Mucosa of gallbladder (tissue), 1 donor: ENCODE data around the gene PDSS2. TPM values are rescaled to one million over a fixed set of nuclear protein-coding genes. Genes with fewer than 3 reads are reported as not detected.
"Not testable (repeated sequence)": the region's sequence is repeated elsewhere in the genome, so short reads cannot be mapped to it uniquely, and the experiment has no call there.

Experiments
- DNase-seq: peaks from one replicate; pipeline ENCODE4 v3.0.0-alpha.2; 2020; ENCODE audit warnings: low spot score
- total RNA-seq: library from RNA; stranded (reverse); gene quantifications from one replicate; pipeline ENCODE4 v1.2.1, GENCODE V29; 2021
- donor health status: DM: no; HTN: no; CAD: no.

Gene PDSS2, protein sequence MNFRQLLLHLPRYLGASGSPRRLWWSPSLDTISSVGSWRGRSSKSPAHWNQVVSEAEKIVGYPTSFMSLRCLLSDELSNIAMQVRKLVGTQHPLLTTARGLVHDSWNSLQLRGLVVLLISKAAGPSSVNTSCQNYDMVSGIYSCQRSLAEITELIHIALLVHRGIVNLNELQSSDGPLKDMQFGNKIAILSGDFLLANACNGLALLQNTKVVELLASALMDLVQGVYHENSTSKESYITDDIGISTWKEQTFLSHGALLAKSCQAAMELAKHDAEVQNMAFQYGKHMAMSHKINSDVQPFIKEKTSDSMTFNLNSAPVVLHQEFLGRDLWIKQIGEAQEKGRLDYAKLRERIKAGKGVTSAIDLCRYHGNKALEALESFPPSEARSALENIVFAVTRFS
- total RNA-seq = 17.7 TPM

DNA sequence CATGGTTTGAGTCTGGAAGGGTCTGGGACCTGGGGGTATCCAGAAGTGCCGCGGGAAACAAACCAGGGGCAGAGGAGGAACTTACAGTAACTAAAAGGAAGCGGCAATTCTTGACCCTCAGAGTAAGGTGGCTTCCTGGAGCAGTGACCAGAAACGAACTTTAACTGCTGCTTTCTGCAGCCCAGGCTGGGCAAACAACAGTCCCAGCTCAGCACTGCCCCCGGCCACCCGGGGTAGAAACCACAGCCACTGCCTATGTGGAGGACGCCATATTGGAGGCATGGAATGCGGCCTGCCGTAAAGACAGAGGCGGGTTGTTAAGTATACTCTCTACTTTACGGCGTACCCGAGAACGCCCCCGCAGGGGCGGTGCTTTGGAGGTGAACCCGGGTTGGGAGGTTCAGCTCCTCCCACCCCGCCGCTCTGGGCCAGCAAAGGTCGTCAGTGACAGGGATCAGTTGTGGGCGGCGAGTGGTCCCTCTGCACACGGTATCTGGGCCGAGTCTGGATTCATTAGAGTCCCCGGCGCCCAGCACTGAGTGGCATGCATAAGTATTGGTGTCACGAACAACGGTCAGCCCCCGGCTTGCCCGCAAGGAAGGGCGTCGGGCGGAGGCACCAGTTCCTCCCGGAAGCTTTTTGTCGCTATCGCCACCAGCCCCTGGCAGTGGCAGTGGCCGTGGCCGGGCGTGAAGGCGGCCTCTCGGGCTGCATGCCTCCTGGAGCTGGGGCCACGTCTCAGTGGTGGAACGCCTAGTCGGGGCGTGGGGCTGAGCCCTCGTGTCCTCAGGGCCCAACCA lies at the start of gene PDSS2:
Gene PDSS2, minus strand, starts transcription at position 282 of the 800 bp plus-strand sequence. Its CDS starts 279 bp downstream, at position 3.
- peak; percentile 99 for DNase-seq

DNA sequence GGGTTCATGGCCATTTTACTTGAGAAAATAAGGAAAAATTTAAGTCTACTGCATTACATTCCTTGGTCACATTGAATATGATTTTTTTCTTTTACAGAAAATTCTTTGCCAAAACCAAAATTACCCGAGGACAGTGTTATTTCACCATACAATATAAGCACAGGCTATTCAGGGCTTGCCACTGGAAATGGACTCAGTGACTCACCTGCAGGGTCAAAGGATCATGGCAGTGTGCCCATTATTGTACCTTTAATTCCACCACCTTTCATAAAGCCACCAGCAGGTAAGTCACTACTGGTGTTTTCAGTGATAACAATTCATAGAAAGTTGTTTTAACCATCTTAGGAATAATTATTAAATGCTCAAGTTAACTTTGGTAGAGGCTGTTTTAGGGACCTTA lies 46.8 kb upstream of the PDSS2 start:
- DNase-seq = peak; percentile 75

DNA sequence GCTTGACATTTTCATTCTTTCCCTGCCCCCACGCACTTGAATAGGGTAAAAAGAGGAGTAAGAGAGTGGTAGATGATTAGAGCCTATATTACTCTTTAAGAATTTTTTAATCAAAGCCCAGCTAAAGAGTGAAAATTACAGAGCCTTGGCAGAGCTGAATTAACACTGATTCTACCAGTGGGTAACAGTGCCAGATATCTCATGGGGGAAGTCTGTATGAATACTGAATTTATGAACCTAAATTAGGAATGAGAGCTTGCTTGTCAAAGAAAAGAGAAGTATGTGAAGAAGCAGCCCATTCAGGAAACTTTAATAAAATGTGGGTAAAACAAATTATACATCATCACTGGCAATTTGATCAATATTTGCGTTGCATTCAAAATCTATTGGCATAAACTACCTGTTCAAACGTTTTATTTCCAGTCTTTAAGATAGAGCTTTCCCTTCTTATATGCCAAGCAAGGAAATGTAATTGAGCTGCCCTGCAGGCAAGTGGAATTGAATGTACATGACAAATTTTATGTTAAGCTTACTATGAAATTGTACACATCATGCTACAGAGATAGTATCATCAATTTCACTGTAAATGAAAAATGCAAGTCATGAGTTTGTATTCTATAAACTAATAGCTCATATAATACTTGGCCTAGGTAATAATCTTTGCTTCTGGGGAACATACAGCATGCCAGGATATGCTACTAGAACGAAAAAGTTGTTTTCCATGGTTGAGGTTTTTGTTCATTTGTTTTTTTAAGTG lies 45.1 kb upstream of the PDSS2 start:
- DNase-seq = no peak

GRCh38 chr6:107496892-107497684 lies 37.7 kb upstream of the PDSS2 start:
- DNase-seq = no peak

- no peak for DNase-seq
Observed at GRCh38 chr6:107495971-107496370, 36.6 kb upstream of the PDSS2 start.

DNA sequence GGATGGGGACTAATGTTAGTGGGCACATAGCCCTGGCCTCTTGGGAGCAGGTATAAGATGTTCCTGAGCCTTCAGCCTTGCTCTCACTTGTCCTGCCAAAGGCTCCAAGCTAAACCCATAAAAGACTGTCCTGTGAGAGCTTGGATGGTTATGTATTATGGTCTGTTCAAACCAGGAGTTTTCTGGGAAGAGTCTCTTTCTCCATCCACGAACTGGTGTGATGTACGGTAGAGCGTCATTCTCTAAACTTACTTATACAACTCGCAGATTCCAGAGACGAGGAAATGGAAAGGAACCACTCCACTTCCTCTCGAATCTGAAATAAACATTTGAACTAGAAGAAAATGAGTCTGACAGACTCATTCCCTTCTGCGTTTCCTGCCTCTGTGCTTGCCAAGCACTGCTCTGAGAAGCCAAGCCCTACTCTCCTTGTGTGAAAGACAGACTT lies 35.9 kb upstream of the PDSS2 start:
- DNase-seq = no peak

DNA sequence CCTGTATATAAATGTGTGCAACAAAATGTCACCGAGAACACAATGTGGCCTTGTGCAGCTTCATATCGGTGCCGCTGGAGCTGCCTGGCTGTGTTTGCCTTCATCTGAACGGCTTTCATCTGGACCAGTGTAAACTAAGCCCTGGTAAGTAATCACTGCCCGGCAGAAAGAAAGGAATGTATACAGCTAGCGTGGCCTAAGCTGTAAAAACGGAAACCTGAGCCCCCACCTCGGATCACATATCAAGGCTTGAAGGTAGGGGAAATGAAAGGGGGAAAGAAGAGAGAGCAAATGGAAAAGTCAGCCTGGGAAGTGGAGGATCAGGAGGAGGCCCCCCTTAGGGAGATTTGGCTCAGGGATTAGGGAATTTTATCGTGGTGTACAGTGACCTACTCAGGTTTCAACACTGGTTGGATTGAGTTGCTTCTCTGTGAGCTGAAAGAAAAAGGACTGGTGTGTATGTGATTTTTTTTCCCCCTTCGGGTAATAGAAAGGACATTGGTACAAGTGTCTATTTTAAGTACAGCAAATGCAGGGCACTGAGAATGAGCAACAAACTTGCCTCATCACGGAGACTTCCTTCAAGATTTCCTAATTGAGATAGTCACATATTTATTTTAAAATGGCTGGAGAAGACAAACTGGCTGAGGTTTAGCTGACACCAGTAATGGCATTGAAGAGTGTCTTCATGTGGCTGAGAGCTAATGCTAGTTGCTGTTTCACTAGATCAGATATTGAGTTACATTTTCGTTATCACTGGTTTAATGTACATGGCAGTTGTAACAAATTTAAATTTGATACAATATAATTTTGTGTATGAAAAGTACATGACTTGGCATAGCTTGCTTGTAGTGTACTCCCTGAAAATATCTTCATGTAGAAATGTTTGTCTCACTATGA lies 34.0 kb upstream of the PDSS2 start:
- no peak for DNase-seq

GRCh38 chr6:107491760-107492660 lies 32.6 kb upstream of the PDSS2 start:
- DNase-seq = no peak

- DNase-seq = peak; percentile 55
Observed at GRCh38 chr6:107491138-107491609, 31.8 kb upstream of the PDSS2 start.

DNA sequence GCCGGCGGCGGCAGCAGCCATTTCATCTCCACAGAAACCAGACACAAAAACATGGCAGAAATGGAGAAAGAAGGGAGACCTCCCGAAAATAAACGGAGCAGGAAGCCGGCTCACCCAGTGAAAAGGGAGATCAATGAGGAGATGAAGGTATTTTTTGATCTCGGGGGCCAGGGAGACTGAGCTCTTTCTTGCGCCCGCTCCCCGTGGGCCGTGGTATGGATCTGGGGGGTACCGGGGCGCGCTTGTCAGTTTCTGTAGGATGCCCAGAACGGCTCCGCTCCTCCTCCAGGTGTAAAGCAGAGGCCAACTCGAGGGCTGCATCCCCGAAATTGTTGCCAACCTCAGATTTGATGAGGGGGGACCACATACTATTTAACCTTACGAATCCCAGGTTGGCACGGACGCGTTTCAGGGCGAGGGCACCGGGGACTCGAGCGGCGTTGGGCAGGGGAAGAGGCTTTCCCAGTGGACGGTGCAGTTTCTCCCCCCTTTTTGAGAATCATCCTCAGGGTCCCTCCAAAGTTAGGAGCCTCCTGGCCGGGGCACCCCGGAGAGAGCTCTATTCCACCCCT lies 31.3 kb upstream of the PDSS2 start:
- no peak for DNase-seq

DNA sequence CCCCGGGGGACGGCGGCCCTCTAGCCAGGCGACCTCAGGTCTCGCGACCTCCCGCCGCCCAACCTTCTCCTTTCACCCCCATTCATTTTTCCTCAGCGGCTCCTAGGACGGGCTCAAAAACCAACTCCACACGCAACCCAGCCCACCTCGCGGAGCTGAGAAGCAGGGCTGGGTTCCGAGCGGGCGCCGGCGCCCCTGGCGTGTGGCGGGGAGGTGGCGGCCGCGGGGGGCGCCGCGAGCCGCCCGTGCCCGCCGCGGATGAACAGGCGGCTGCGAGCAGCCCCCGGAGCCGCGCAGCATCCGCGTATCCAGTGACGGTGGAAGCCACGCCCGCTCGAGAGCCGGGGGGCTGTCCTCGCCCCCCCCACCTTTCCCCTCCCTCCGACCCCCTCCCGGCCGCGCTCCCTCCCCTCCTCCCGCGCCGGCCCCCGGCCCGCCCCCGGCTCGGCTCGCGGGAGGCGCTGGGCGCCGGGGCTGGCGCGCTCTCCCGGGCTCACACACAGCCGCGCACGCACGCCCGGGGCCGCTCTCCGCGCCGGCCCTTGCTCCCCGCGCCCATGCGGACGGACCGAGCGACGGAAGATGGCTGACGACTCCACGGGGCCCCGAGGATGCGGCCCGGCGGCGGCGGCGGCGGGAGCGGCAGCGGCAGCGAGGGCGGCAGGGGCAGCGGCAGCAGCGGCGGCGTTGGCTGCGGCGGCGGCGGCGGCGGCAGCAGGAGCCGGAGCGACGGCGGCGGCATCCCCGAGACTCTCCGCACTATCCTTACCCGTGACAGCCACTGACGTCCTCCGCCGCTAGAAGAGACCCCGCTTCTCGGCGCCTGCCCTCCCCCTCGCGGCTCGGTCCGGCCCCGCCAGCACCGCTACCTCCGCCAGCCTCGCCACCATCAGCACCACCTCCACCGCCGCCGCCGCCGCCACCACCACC lies 30.5 kb upstream of the PDSS2 start, which contains the start of gene SOBP:
Gene SOBP, plus strand, starts transcription at position 482 of the 930 bp plus-strand sequence. CDS start 500 bp downstream, outside the sequence.
- DNase-seq = peak; percentile 37

DNA sequence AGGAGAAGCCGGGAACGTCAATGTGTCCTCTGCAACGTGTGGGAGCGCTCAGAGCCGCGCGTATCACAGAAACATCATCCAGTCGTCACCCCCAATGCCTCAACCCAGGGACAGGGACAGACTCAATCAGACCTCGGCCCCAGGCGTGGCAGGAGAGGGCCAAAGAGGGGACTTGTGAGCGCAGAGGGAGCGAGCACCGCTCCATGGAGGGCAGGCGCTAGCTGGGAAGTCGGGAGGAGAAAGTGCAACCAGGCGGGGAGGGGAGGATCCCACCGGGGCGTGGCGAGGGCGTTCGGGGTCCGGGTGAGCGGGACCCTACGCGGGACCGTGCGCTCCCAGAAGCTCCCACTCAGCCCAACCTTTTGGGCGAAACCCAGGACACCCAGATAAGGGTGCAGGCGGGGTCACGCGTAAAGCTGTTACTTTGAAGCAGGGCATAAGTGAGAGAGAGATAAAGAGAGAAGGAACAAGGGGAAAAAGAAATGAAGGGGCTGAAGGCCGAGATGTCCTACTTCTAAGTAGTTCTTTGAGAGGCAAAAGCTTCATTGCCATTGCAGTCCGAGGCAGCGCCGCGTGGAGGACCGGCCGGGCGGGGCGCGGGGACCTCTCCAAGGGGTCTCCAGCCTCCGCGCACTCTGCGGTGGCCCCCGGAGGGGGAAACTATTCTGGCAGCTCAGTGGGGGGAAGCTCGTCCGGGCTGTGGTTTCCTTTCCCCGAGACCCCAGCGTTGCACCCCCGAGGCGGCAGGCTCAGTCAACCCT lies 29.7 kb upstream of the PDSS2 start:
- DNase-seq = no peak

DNA sequence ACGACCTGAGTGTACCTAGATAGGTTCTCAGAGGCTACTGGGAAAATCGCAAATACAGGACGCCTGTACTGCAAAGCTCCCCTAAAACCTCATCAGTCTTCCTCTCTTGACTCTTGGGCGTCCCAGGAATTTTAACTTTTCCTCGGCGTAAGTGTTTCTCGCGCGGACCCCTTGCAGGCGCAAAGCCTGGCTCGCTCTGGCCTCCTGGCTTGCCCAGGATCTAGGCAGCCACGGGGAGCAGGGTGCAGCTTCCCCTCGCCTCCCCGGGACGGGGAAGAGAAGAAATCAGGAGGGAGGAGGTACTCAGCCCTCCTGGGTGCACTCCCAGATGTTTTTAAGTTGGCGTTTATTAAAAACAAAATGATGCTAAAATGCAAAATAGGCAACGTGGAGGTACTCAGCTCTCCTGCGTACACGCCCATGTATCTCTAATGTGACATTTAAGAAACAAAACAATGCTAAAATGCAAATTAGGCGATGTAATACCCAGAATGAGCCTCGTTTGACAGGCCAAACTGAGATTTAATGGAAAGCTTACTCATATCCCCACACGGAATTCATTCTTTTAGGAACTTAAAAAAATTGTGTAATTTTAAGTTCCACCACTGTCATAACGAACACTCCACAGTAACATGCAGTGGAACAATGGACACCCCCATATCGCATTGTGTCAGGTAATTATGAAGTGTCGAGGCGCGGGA lies 29.0 kb upstream of the PDSS2 start:
- no peak for DNase-seq

GRCh38 chr6:107485157-107485556 lies 25.8 kb upstream of the PDSS2 start:
- no peak for DNase-seq

- no peak for DNase-seq
Observed at GRCh38 chr6:107479089-107479690, 19.8 kb upstream of the PDSS2 start.

DNA sequence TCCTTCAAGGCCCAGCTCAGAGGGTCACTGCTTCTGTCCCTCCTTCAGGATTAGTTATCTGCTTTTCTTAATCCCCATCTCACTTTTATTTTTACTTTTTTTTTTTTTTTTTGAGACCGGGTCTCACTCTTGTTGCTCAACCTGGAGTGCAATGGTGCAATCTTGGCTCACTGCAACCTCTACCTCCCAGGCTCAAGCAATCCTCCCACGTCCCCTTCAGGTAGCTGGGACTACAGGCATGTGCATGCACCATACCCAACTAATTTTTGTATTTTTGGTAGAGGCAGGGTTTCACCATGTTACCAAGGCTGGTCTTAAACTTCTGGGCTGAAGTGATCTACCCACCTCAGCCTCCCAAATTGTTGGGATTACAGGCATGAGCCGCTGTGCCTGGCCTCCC lies 16.5 kb upstream of the PDSS2 start:
- DNase-seq = not testable (repeated sequence)
